Measurements from ENCODE around the gene ANKRD65. TPM values are rescaled to one million over a fixed set of nuclear protein-coding genes. Genes with fewer than 3 reads are reported as not detected.

ANKRD65 gene
- total RNA-seq, 2 donors from 2014 or later: 33.7 to 34.9 TPM

- Histone ChIP-seq H3K36me3 (peaks cover 13 to 31% of the 10 kb centered on the region in 2 donors), H3K4me3 (no peak overlapping the region), H3K4me1 (replicated peaks) (peaks cover 10% of the 10 kb centered on the region), H3K27ac (no peak overlapping the region), H3K9me3 (no peaks in the 10 kb centered on the region), H3K27me3 (replicated peaks; ENCODE audit: insufficient read depth) (no peaks in the 10 kb centered on the region)
- no peak for DNase-seq (ENCODE audit: low spot score)
- TF ChIP-seq POLR2AphosphoS5 (IDR thresholded peaks at IDR 0.05) (no peak), POLR2A (IDR thresholded peaks at IDR 0.05) (no peak), CTCF (IDR thresholded peaks at IDR 0.05) (no peak)
- intact Hi-C loops (cut with DNase I): no loop called here
- WGBS: 89% methylated on average over 11 of the region's 11 CpGs
These were observed 25.9 kb downstream of the ANKRD65 start for GRCh38 chr1:1395166-1395565.

- no peaks in the 10 kb centered on the region for H3K27me3 ChIP-seq (replicated peaks; ENCODE audit: insufficient read depth)
- H3K36me3 ChIP-seq: peaks cover 21 to 41% of the 10 kb centered on the region in 2 donors
- H3K4me1 ChIP-seq (replicated peaks): peaks cover 8% of the 10 kb centered on the region
- intact Hi-C loops (cut with DNase I): no loop called here
- no peak overlapping the region for H3K4me3 ChIP-seq
- no peaks in the 10 kb centered on the region for H3K9me3 ChIP-seq
- no peak for DNase-seq (ENCODE audit: low spot score)
- TF ChIP-seq CTCF (IDR thresholded peaks at IDR 0.05) (no peak), POLR2AphosphoS5 (IDR thresholded peaks at IDR 0.05) (no peak), POLR2A (IDR thresholded peaks at IDR 0.05) (no peak)
- WGBS: 94% methylated on average over 7 of the region's 7 CpGs
- H3K27ac ChIP-seq: no peak overlapping the region
These were observed 27.0 kb downstream of the ANKRD65 start for GRCh38 chr1:1394116-1394515.

GRCh38 chr1:1393428-1393827 lies 27.6 kb downstream of the ANKRD65 start:
- H3K4me3 ChIP-seq: no peak overlapping the region
- peaks cover 8% of the 10 kb centered on the region for H3K4me1 ChIP-seq (replicated peaks)
- no peak overlapping the region for H3K27ac ChIP-seq
- peaks cover 21 to 44% of the 10 kb centered on the region in 2 donors for H3K36me3 ChIP-seq
- H3K9me3 ChIP-seq: no peaks in the 10 kb centered on the region
- intact Hi-C loops (cut with DNase I): no loop called here
- H3K27me3 ChIP-seq (replicated peaks; ENCODE audit: insufficient read depth): no peaks in the 10 kb centered on the region
- no peak for TF ChIP-seq CTCF (IDR thresholded peaks at IDR 0.05)
- no peak for TF ChIP-seq POLR2A (IDR thresholded peaks at IDR 0.05)
- no peak for TF ChIP-seq POLR2AphosphoS5 (IDR thresholded peaks at IDR 0.05)
- no peak for DNase-seq (ENCODE audit: low spot score)
- WGBS: 92% methylated on average over 10 of the region's 11 CpGs

GRCh38 chr1:1393014-1393413 lies 28.1 kb downstream of the ANKRD65 start:
- no peak for DNase-seq (ENCODE audit: low spot score)
- intact Hi-C loops (cut with DNase I): no loop called here
- Histone ChIP-seq H3K36me3 (peaks cover 21 to 44% of the 10 kb centered on the region in 2 donors), H3K9me3 (no peaks in the 10 kb centered on the region), H3K27ac (no peak overlapping the region), H3K4me1 (replicated peaks) (peaks cover 5% of the 10 kb centered on the region), H3K4me3 (no peak overlapping the region), H3K27me3 (replicated peaks; ENCODE audit: insufficient read depth) (no peaks in the 10 kb centered on the region)
- WGBS: 94% methylated on average over 4 of the region's 4 CpGs
- no peak for TF ChIP-seq CTCF (IDR thresholded peaks at IDR 0.05)

- no peaks in the 10 kb centered on the region for H3K4me1 ChIP-seq (replicated peaks)
- H3K27me3 ChIP-seq (replicated peaks; ENCODE audit: insufficient read depth): no peaks in the 10 kb centered on the region
- TF ChIP-seq POLR2A (IDR thresholded peaks at IDR 0.05): no peak
- no peak for TF ChIP-seq POLR2AphosphoS5 (IDR thresholded peaks at IDR 0.05)
- no peak for TF ChIP-seq CTCF (IDR thresholded peaks at IDR 0.05)
- peaks cover 32 to 52% of the 10 kb centered on the region in 2 donors for H3K36me3 ChIP-seq
- no peak overlapping the region for H3K27ac ChIP-seq
- H3K4me3 ChIP-seq: no peak overlapping the region
- H3K9me3 ChIP-seq: no peaks in the 10 kb centered on the region
- intact Hi-C loops (cut with DNase I): no loop called here
- 83% methylated on average over 12 of the region's 12 CpGs for WGBS
- DNase-seq (ENCODE audit: low spot score): no peak
These were observed 29.9 kb downstream of the ANKRD65 start for GRCh38 chr1:1391225-1391624.
